ENCODE data around the gene OR1F1.
A peak's percentile ranks its signal among the peaks of the same experiment; 100 is the strongest.
"Not testable (repeated sequence)": the region's sequence is repeated elsewhere in the genome, so short reads cannot be mapped to it uniquely, and the experiment has no call there.

Gene OR1F1

GRCh38 chr16:3182293-3182607, 5.8 kb upstream of the OR1F1 start:
- not testable (repeated sequence) for H3K4me3 ChIP-seq (ENCODE audit: low read length); H3K27ac ChIP-seq (ENCODE audit: low read depth, low read length); H2BK120ac ChIP-seq (ENCODE audit: low read depth, low read length); H2BK15ac ChIP-seq (replicated peaks; ENCODE audit: low read depth); H4K5ac ChIP-seq (ENCODE audit: low read length); H3K79me1 ChIP-seq (ENCODE audit: low read length); H3K4me1 ChIP-seq (ENCODE audit: control insufficient read depth, low read depth, low read length); H3K4me2 ChIP-seq (ENCODE audit: low read length); H4K8ac ChIP-seq (ENCODE audit: low read depth, low read length); H3K27me3 ChIP-seq (ENCODE audit: insufficient read depth, low read length, poor library complexity); H3K18ac ChIP-seq (ENCODE audit: low read length); DNase-seq; H3K23ac ChIP-seq (ENCODE audit: low read length); H3K9ac ChIP-seq (ENCODE audit: low read length); H3K4ac ChIP-seq (ENCODE audit: low read depth, low read length); H3K56ac ChIP-seq (ENCODE audit: low read length); H2AK5ac ChIP-seq (ENCODE audit: low read length); H3K79me2 ChIP-seq (ENCODE audit: control insufficient read depth, insufficient read depth, low read length); H2BK5ac ChIP-seq (ENCODE audit: low read length); H3K36me3 ChIP-seq (ENCODE audit: control insufficient read depth, insufficient read depth, low read length)
- no CpG with 5 or more reads among the region's 8 CpGs for WGBS (ENCODE audit: extremely low coverage, insufficient coverage, low lambda C conversion rate)

DNA sequence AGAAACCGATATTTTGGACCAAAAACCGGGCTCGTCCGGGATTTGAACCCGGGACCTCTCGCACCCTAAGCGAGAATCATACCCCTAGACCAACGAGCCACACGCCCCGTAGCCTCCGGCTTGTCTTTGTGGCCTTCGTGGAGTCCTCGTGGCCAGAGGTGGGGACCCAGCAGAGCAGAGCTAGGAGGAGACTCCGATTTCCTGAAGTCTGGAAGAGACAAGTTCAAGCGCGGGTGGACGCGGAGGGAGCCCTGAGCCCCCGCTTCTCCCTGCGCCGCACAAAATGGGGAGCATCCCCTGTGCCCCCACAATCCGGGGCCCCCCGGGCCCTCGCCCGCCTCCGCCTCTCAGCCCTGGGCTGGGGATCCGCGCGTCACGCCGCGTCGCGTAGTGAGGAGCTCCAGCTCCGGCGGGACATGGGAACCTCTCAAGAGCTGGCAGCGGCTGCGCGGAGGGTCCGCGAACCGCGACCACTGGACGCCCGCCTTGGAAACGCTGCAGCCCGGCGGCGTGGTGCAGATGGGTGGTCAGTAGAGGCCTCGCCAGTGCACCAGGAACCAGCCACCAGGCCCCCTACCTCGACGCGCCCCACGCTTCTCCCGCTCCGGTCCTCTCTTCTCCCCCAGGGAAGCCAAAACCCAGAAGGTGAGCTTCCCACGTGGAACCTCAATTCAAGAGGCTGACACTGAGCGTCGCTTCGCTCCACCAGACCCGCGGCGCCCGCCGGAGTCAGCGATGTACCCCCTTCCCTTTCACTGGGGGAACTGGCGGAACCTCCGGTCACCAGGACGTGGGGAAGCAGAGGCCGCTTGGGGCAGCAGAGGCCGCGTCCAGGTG, 5.2 kb upstream of the OR1F1 start:
- H4K8ac ChIP-seq (ENCODE audit: low read depth, low read length): no peak overlapping the region
- peak overlapping the region; percentile 72 for H3K4me3 ChIP-seq (ENCODE audit: low read length)
- peak overlapping the region; percentile 24 for H3K23ac ChIP-seq (ENCODE audit: low read length)
- H2BK15ac ChIP-seq (replicated peaks; ENCODE audit: low read depth): no peak overlapping the region
- no peak overlapping the region for H3K27ac ChIP-seq (ENCODE audit: low read depth, low read length)
- H2BK120ac ChIP-seq (ENCODE audit: low read depth, low read length): no peak overlapping the region
- H2AK5ac ChIP-seq (ENCODE audit: low read length): no peak overlapping the region
- no peak overlapping the region for H4K5ac ChIP-seq (ENCODE audit: low read length)
- no peak overlapping the region for H3K18ac ChIP-seq (ENCODE audit: low read length)
- no peaks in the 10 kb centered on the region for H3K79me2 ChIP-seq (ENCODE audit: control insufficient read depth, insufficient read depth, low read length)
- peak overlapping the region; percentile 95 for H3K4me2 ChIP-seq (ENCODE audit: low read length)
- H3K4me1 ChIP-seq (ENCODE audit: control insufficient read depth, low read depth, low read length): no peaks in the 10 kb centered on the region
- H3K9ac ChIP-seq (ENCODE audit: low read length): peak overlapping the region; percentile 69
- H3K4ac ChIP-seq (ENCODE audit: low read depth, low read length): no peak overlapping the region
- H3K79me1 ChIP-seq (ENCODE audit: low read length): no peaks in the 10 kb centered on the region
- peak overlapping the region; percentile 78 for H3K56ac ChIP-seq (ENCODE audit: low read length)
- DNase-seq: peak; percentile 90
- H3K27me3 ChIP-seq (ENCODE audit: insufficient read depth, low read length, poor library complexity): no peaks in the 10 kb centered on the region
- no peaks in the 10 kb centered on the region for H3K36me3 ChIP-seq (ENCODE audit: control insufficient read depth, insufficient read depth, low read length)
- no CpG with 5 or more reads among the region's 72 CpGs for WGBS (ENCODE audit: extremely low coverage, insufficient coverage, low lambda C conversion rate)
- no peak overlapping the region for H2BK5ac ChIP-seq (ENCODE audit: low read length)

GRCh38 chr16:3183445-3184139, 4.4 kb upstream of the OR1F1 start:
- Histone ChIP-seq H3K36me3 (ENCODE audit: control insufficient read depth, insufficient read depth, low read length) (no peaks in the 10 kb centered on the region), H3K4me1 (ENCODE audit: control insufficient read depth, low read depth, low read length) (no peaks in the 10 kb centered on the region), H2BK120ac (ENCODE audit: low read depth, low read length) (no peak overlapping the region), H2BK15ac (replicated peaks; ENCODE audit: low read depth) (no peak overlapping the region), H3K23ac (ENCODE audit: low read length) (no peak overlapping the region), H4K5ac (ENCODE audit: low read length) (no peak overlapping the region), H3K56ac (ENCODE audit: low read length) (peak overlapping the region; percentile 78), H3K79me1 (ENCODE audit: low read length) (no peaks in the 10 kb centered on the region), H2AK5ac (ENCODE audit: low read length) (no peak overlapping the region), H2BK5ac (ENCODE audit: low read length) (no peak overlapping the region), H4K8ac (ENCODE audit: low read depth, low read length) (no peak overlapping the region), H3K9ac (ENCODE audit: low read length) (peak overlapping the region; percentile 69), H3K18ac (ENCODE audit: low read length) (no peak overlapping the region), H3K4me2 (ENCODE audit: low read length) (peak overlapping the region; percentile 95), H3K27me3 (ENCODE audit: insufficient read depth, low read length, poor library complexity) (no peaks in the 10 kb centered on the region), H3K27ac (ENCODE audit: low read depth, low read length) (no peak overlapping the region), H3K4ac (ENCODE audit: low read depth, low read length) (no peak overlapping the region), H3K4me3 (ENCODE audit: low read length) (peak overlapping the region; percentile 72), H3K79me2 (ENCODE audit: control insufficient read depth, insufficient read depth, low read length) (no peaks in the 10 kb centered on the region)
- peak; percentile 82 for DNase-seq
- WGBS (ENCODE audit: extremely low coverage, insufficient coverage, low lambda C conversion rate): no CpG with 5 or more reads among the region's 42 CpGs

GRCh38 chr16:3186946-3187690, 886 bp upstream of the OR1F1 start:
- H3K36me3 ChIP-seq (ENCODE audit: control insufficient read depth, insufficient read depth, low read length): no peaks in the 10 kb centered on the region
- WGBS (ENCODE audit: extremely low coverage, insufficient coverage, low lambda C conversion rate): no CpG with 5 or more reads among the region's 23 CpGs
- H3K4me2 ChIP-seq (ENCODE audit: low read length): no peak overlapping the region
- H2BK5ac ChIP-seq (ENCODE audit: low read length): no peak overlapping the region
- no peak overlapping the region for H4K5ac ChIP-seq (ENCODE audit: low read length)
- peak; percentile 19 for DNase-seq
- no peak overlapping the region for H2AK5ac ChIP-seq (ENCODE audit: low read length)
- H3K27ac ChIP-seq (ENCODE audit: low read depth, low read length): no peak overlapping the region
- no peaks in the 10 kb centered on the region for H3K79me2 ChIP-seq (ENCODE audit: control insufficient read depth, insufficient read depth, low read length)
- H3K56ac ChIP-seq (ENCODE audit: low read length): no peak overlapping the region
- H3K4me1 ChIP-seq (ENCODE audit: control insufficient read depth, low read depth, low read length): no peaks in the 10 kb centered on the region
- no peak overlapping the region for H3K4ac ChIP-seq (ENCODE audit: low read depth, low read length)
- no peaks in the 10 kb centered on the region for H3K79me1 ChIP-seq (ENCODE audit: low read length)
- H3K18ac ChIP-seq (ENCODE audit: low read length): no peak overlapping the region
- H4K8ac ChIP-seq (ENCODE audit: low read depth, low read length): no peak overlapping the region
- no peak overlapping the region for H3K9ac ChIP-seq (ENCODE audit: low read length)
- no peaks in the 10 kb centered on the region for H3K27me3 ChIP-seq (ENCODE audit: insufficient read depth, low read length, poor library complexity)
- no peak overlapping the region for H3K23ac ChIP-seq (ENCODE audit: low read length)
- H3K4me3 ChIP-seq (ENCODE audit: low read length): no peak overlapping the region
- no peak overlapping the region for H2BK120ac ChIP-seq (ENCODE audit: low read depth, low read length)
- no peak overlapping the region for H2BK15ac ChIP-seq (replicated peaks; ENCODE audit: low read depth)

DNA sequence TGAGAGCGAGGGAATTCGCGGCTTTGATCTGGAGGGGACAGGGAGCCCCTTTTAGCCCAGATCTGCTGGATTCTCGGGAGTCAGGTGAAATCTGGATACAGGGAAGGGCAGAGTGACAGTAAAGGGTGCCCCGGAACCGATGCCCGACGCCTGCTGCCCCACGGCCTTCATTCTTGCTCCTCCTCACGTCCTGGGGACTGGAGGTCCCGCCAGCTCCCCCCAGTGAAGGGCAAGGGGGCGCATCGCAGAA, 596 bp downstream of the OR1F1 start:
- WGBS (ENCODE audit: extremely low coverage, insufficient coverage, low lambda C conversion rate): no CpG with 5 or more reads among the region's 13 CpGs
- H3K18ac ChIP-seq (ENCODE audit: low read length): no peak overlapping the region
- no peaks in the 10 kb centered on the region for H3K27me3 ChIP-seq (ENCODE audit: insufficient read depth, low read length, poor library complexity)

More for the DNA sequence above, 596 bp downstream of the OR1F1 start:
- Histone ChIP-seq H3K79me2 (ENCODE audit: control insufficient read depth, insufficient read depth, low read length) (no peaks in the 10 kb centered on the region), H2AK5ac (ENCODE audit: low read length) (no peak overlapping the region), H4K8ac (ENCODE audit: low read depth, low read length) (no peak overlapping the region), H2BK15ac (replicated peaks; ENCODE audit: low read depth) (no peak overlapping the region), H3K27ac (ENCODE audit: low read depth, low read length) (no peak overlapping the region), H3K4me2 (ENCODE audit: low read length) (peak overlapping the region; percentile 54), H2BK5ac (ENCODE audit: low read length) (no peak overlapping the region), H3K79me1 (ENCODE audit: low read length) (no peaks in the 10 kb centered on the region), H3K9ac (ENCODE audit: low read length) (peak overlapping the region; percentile 82), H4K5ac (ENCODE audit: low read length) (no peak overlapping the region), H3K4ac (ENCODE audit: low read depth, low read length) (no peak overlapping the region), H3K23ac (ENCODE audit: low read length) (peak overlapping the region; percentile 1), H3K56ac (ENCODE audit: low read length) (peak overlapping the region; percentile 92), H3K4me1 (ENCODE audit: control insufficient read depth, low read depth, low read length) (no peaks in the 10 kb centered on the region), H3K4me3 (ENCODE audit: low read length) (peak overlapping the region; percentile 75), H3K36me3 (ENCODE audit: control insufficient read depth, insufficient read depth, low read length) (no peaks in the 10 kb centered on the region), H2BK120ac (ENCODE audit: low read depth, low read length) (no peak overlapping the region)
- DNase-seq: no peak
